GM12873 (cell line): ENCODE data around the gene LCT.

Experiments
- TF ChIP-seq, protein P1 (sequence below): IDR thresholded peaks from 2 replicates; pipeline ENCODE4 v1.5.1; 2012; ENCODE audit warnings: low read depth, mild to moderate bottlenecking, moderate library complexity, low read length, control low read depth; ENCODE audit not compliant: insufficient read depth; ENCODE audit errors: missing control alignments

The LCT gene

DNA sequence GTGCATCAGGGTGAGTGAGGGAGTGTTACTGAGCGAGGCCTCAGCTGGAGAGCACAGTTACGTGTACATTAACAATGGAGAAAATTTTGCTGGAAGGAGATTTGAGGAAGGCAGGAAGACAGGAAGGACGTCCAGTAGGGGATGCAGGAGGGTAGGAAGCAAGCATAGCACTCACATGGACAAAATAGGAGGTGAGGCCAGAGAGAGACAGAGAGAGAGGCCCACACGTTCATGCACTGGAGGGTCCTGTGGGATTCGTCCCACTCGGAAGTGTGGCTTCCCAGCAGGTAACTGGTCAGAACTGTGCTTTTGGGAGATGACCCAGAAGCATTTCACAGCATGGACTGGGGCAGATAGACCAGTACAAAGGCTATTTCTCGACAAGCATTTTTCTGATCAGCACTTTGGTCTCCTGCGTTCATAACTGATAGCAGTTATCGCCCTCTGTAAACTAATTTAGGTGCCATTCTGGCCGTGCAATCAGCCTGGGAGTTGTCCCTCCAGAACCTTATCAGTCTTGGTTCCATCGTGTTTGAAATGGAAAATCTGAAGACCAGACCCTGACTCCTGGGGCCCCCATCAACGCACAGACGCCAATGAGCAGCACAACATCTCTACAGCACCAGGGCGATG, 5.7 kb downstream of the LCT start:
- TF ChIP-seq, protein P1, sequence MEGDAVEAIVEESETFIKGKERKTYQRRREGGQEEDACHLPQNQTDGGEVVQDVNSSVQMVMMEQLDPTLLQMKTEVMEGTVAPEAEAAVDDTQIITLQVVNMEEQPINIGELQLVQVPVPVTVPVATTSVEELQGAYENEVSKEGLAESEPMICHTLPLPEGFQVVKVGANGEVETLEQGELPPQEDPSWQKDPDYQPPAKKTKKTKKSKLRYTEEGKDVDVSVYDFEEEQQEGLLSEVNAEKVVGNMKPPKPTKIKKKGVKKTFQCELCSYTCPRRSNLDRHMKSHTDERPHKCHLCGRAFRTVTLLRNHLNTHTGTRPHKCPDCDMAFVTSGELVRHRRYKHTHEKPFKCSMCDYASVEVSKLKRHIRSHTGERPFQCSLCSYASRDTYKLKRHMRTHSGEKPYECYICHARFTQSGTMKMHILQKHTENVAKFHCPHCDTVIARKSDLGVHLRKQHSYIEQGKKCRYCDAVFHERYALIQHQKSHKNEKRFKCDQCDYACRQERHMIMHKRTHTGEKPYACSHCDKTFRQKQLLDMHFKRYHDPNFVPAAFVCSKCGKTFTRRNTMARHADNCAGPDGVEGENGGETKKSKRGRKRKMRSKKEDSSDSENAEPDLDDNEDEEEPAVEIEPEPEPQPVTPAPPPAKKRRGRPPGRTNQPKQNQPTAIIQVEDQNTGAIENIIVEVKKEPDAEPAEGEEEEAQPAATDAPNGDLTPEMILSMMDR, result no peak

DNA sequence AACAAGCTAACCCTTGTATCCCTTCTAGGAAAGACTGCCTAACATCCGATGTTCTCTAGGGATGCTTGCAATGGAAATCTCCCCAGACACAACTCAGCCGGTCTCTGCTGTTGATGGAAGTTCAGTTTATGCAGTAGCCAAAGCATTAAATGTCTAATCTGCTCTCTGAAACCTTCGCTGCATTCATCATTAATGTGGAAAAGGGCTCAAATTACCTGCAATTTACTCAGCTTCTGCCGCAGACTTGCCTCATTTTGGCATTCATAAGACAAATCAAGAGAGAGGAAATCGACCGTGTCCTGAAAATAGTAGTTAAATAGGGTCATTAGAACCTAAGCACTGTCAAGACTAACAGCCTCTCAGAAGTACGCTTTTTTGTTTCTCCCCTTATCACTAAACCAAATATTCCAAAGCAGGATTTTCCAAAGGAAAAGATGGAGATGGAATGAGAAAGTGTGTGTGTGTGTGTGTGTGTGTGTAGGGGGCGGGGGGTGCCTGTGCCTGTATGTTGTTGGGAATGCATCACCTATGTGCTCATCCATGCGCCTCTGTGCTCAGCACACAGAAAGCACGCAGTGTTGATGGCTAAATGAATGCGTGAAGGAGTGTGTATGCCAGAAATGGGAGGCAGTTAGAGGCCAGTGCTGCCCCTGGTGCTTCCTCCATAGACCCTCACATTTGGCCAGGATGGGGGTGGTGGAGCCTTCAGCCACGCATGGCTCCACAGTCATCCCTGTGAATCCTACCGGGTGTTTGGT, 7.4 kb downstream of the LCT start:
- TF ChIP-seq, protein P1, result no peak

GRCh38 chr2:135826544-135826943, 10.4 kb downstream of the LCT start:
- TF ChIP-seq, protein P1, result no peak

DNA sequence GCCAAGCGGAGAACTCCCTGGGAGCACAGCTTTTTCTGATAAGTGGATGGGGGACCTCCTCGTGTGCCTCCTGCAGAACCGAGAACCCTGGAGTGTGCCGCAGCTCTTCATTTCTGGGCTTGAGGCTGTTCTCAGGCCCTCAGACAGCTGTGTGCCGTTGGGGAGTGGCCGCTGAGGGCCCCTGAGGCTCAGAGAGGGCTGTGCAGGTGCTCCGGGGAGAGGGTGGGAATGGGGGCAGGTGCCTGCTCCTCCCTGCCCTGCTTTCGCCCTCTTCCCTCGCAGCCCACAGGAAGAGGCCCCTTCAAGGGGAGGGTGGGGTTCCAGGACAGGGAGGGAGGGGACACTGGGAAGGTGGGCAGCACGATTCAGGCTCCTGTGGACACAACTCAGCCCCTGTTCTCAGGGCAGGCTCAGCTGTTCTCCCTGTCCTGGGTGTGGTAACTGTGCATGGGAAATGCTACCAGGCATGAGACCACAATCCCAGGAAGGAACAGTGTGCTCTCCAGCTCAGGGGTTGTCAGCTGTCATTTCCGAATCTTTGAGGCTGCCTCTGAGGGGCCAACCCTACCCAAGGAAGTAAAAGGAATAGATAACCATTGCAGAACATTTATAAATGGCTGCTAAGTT, 11.3 kb downstream of the LCT start:
- TF ChIP-seq, protein P1, result no peak

GRCh38 chr2:135825131-135825530, 11.9 kb downstream of the LCT start:
- TF ChIP-seq, protein P1, result no peak

GRCh38 chr2:135822855-135823254, 14.1 kb downstream of the LCT start:
- TF ChIP-seq, protein P1, result no peak

- TF ChIP-seq, protein P1, result no peak
Observed at GRCh38 chr2:135821190-135821589, 15.8 kb downstream of the LCT start.
